Endodermal cell (in vitro differentiated cells): Measurements from ENCODE around the gene MYOM1. TPM values are rescaled to one million over a fixed set of nuclear protein-coding genes. Genes with fewer than 3 reads are reported as not detected.
"Not testable (repeated sequence)": the region's sequence is repeated elsewhere in the genome, so short reads cannot be mapped to it uniquely, and the experiment has no call there.

ENCODE experiments used
- DNase-seq: peaks from one replicate; pipeline ENCODE4 v3.0.0-alpha.2; 2017
- H3K27ac ChIP-seq: 2 replicates; pipeline ENCODE4 v1.5.1; 2013; ENCODE audit warnings: mild to moderate bottlenecking, low read depth, low read length, moderate library complexity
- H3K27me3 ChIP-seq: 2 replicates; pipeline ENCODE4 v1.6.1; 2013; ENCODE audit warnings: mild to moderate bottlenecking, low read length, moderate library complexity; ENCODE audit not compliant: insufficient read depth, control insufficient read depth, poor library complexity, severe bottlenecking
- H3K36me3 ChIP-seq: 2 replicates; pipeline ENCODE4 v1.7.0; 2013; ENCODE audit warnings: mild to moderate bottlenecking, low read length, moderate library complexity; ENCODE audit not compliant: control insufficient read depth, insufficient read depth
- H3K4me1 ChIP-seq: one replicate; pipeline ENCODE4 v1.7.0; 2013; ENCODE audit warnings: low read length; ENCODE audit not compliant: control insufficient read depth, insufficient read depth
- H3K4me3 ChIP-seq: 2 replicates; pipeline ENCODE4 v1.5.1; 2013; ENCODE audit warnings: mild to moderate bottlenecking, low read length, moderate library complexity
- H3K9ac ChIP-seq: 2 replicates; pipeline ENCODE4 v1.6.1; 2013; ENCODE audit warnings: mild to moderate bottlenecking, low read length, moderate library complexity; ENCODE audit not compliant: poor library complexity, severe bottlenecking; ENCODE audit errors: extremely low read depth
- H3K9me3 ChIP-seq: 2 replicates; pipeline ENCODE4 v1.6.1; 2013; ENCODE audit warnings: mild to moderate bottlenecking, low read length, moderate library complexity; ENCODE audit not compliant: control insufficient read depth
- H3K27ac Mint-ChIP-seq: 2 replicates; pipeline ENCODE4 v1.8.0; 2020; ENCODE audit warnings: mixed read lengths
- H3K27me3 Mint-ChIP-seq: 2 replicates; pipeline ENCODE4 v1.8.0; 2021; ENCODE audit warnings: mild to moderate bottlenecking, mixed read lengths; ENCODE audit not compliant: insufficient read depth
- H3K36me3 Mint-ChIP-seq: 2 replicates; pipeline ENCODE4 v1.8.0; 2020; ENCODE audit warnings: low read depth, mixed read lengths
- H3K4me1 Mint-ChIP-seq: 2 replicates; pipeline ENCODE4 v1.8.0; 2020; ENCODE audit warnings: mixed read lengths
- H3K4me3 Mint-ChIP-seq: 2 replicates; pipeline ENCODE4 v1.8.0; 2020; ENCODE audit warnings: mild to moderate bottlenecking, moderate library complexity, mixed read lengths
- H3K9me3 Mint-ChIP-seq: 2 replicates; pipeline ENCODE4 v1.8.0; 2020; ENCODE audit warnings: mild to moderate bottlenecking, mixed read lengths
- CTCF ChIP-seq: fragments of 200-600 bp; sonication (generic); conservative IDR thresholded peaks from 2 replicates; pipeline ENCODE4 v1.5.0; 2021; ENCODE audit warnings: antibody characterized with exemption, mild to moderate bottlenecking
- WGBS, 2 experiments: methylation state at CpG; one replicate each; pipeline versions ENCODE4 v1.1.5 to v1.1.7; 2013; ENCODE audit warnings: missing lambda C conversion rate in 2 of 2, mixed read lengths in 1 of 2; ENCODE audit not compliant: insufficient coverage in 1 of 2, insufficient read length in 1 of 2; 5-methylcytosine and 5-hydroxymethylcytosine counted together
- total RNA-seq, 2 donors: library from RNA; stranded (reverse); fragmentation: NEBNext Ultra II Directional in 1 of 2; extraction: Animal tissue kit (Norgen Biotek cat#: 25700) in 1 of 2; gene quantifications; 2 replicates in 1 of 2; 3 replicates in 1 of 2; pipeline ENCODE4 v1.2.1, GENCODE V29; 2021

The MYOM1 gene
- total RNA-seq, 2 donors from 2014 or later: 0.49 to 0.88 TPM

GRCh38 chr18:3025544-3025943, 194.2 kb downstream of the MYOM1 start:
- no peak for DNase-seq
- Mint-ChIP-seq H3K4me1 (peaks cover 19% of the 10 kb centered on the region), H3K36me3 (no peaks in the 10 kb centered on the region), H3K27me3 (no peaks in the 10 kb centered on the region), H3K27ac (no peak overlapping the region), H3K4me3 (no peak overlapping the region), H3K9me3 (no peaks in the 10 kb centered on the region)
- Histone ChIP-seq H3K27me3 (no peaks in the 10 kb centered on the region), H3K36me3 (no peaks in the 10 kb centered on the region), H3K4me3 (no peak overlapping the region), H3K4me1 (peaks cover 15% of the 10 kb centered on the region), H3K9me3 (no peaks in the 10 kb centered on the region), H3K27ac (no peak overlapping the region), H3K9ac (no peak overlapping the region)
- TF ChIP-seq CTCF: no peak
- WGBS, 2 experiments: 85 to 90% methylated on average over 2 of the region's 2 CpGs

- peaks cover 13% of the 10 kb centered on the region for H3K4me1 Mint-ChIP-seq
- not testable (repeated sequence) for H3K27me3 ChIP-seq, H3K9me3 Mint-ChIP-seq, H3K27me3 Mint-ChIP-seq, H3K27ac Mint-ChIP-seq, H3K4me3 ChIP-seq, DNase-seq, H3K9me3 ChIP-seq, H3K4me3 Mint-ChIP-seq, H3K9ac ChIP-seq, H3K36me3 Mint-ChIP-seq, H3K36me3 ChIP-seq, H3K27ac ChIP-seq
- H3K4me1 ChIP-seq: peaks cover 11% of the 10 kb centered on the region
- 95 to 100% methylated on average over 2 of the region's 5 CpGs for WGBS, 2 experiments
Measured at GRCh38 chr18:3023603-3024002, 196.2 kb downstream of the MYOM1 start.

Other genes with a start within 250 kb of the MYOM1 start
- gene LPIN2, start 206.8 kb downstream of the MYOM1 start, total RNA-seq: 10 to 100 TPM; 22.9 to 31.8 TPM
- gene MYL12A, start 27.8 kb upstream of the MYOM1 start, total RNA-seq: 100 to 1,000 TPM; 267 to 271 TPM
- gene MYL12B, start 42.2 kb upstream of the MYOM1 start, total RNA-seq: 100 to 1,000 TPM; 190 to 198 TPM
- 100 to 1,000 TPM; 417 to 575 TPM for gene TGIF1, start 230.2 kb upstream of the MYOM1 start, total RNA-seq